H9 (cell line): ENCODE data around the gene SYT7. TPM values are rescaled to one million over a fixed set of nuclear protein-coding genes. Genes with fewer than 3 reads are reported as not detected.

Experiments used
- DNase-seq: peaks from one replicate; pipeline ENCODE4 v3.0.0-alpha.2; 2017
- H2AFZ ChIP-seq: one replicate; pipeline ENCODE4 v1.6.1; 2013; ENCODE audit warnings: mild to moderate bottlenecking, low read length, control low read depth, moderate library complexity
- H2AK5ac ChIP-seq: 2 replicates; pipeline ENCODE4 v1.6.1; 2013; ENCODE audit warnings: low read length, control low read depth, mixed read lengths; ENCODE audit not compliant: insufficient read length
- H2BK120ac ChIP-seq: one replicate; pipeline ENCODE4 v1.6.1; 2013; ENCODE audit warnings: low read depth, mild to moderate bottlenecking, low read length, control low read depth, inconsistent platforms; ENCODE audit not compliant: poor library complexity, severe bottlenecking
- H2BK12ac ChIP-seq: 2 replicates; pipeline ENCODE4 v1.6.1; 2013; ENCODE audit warnings: low read length, control low read depth, mixed read lengths, low read depth; ENCODE audit not compliant: insufficient read length
- H2BK15ac ChIP-seq: 2 replicates; pipeline ENCODE4 v1.6.1; 2013; ENCODE audit warnings: low read depth, low read length, control low read depth
- H2BK20ac ChIP-seq: one replicate; pipeline ENCODE4 v1.6.1; 2013; ENCODE audit warnings: low read depth, mild to moderate bottlenecking, low read length, control low read depth, inconsistent platforms; ENCODE audit not compliant: poor library complexity, severe bottlenecking
- H2BK5ac ChIP-seq: 2 replicates; pipeline ENCODE4 v1.6.1; 2013; ENCODE audit warnings: low read length, control low read depth, mixed read lengths; ENCODE audit not compliant: insufficient read length
- H3K14ac ChIP-seq: 2 replicates; pipeline ENCODE4 v1.6.1; 2013; ENCODE audit warnings: low read length, control low read depth; ENCODE audit not compliant: insufficient read depth
- H3K18ac ChIP-seq: 2 replicates; pipeline ENCODE4 v1.6.1; 2013; ENCODE audit warnings: low read depth, mild to moderate bottlenecking, mixed read lengths, low read length, control low read depth; ENCODE audit not compliant: insufficient read length
- H3K23ac ChIP-seq: 2 replicates; pipeline ENCODE4 v1.6.1; 2013; ENCODE audit warnings: low read length, control low read depth, mixed read lengths, low read depth; ENCODE audit not compliant: insufficient read length
- H3K23me2 ChIP-seq: 2 replicates; pipeline ENCODE4 v1.6.1; 2013; ENCODE audit warnings: low read depth, mild to moderate bottlenecking, mixed read lengths, low read length, control low read depth; ENCODE audit not compliant: insufficient read length, poor library complexity, severe bottlenecking
- H3K27ac ChIP-seq: 2 replicates; pipeline ENCODE4 v1.5.1; 2013; ENCODE audit warnings: low read length, control low read depth, mixed read lengths, low read depth; ENCODE audit not compliant: insufficient read length
- H3K27me3 ChIP-seq: 2 replicates; pipeline ENCODE4 v1.6.1; 2013; ENCODE audit warnings: low read length, control low read depth, inconsistent platforms; ENCODE audit not compliant: insufficient read depth
- H3K4ac ChIP-seq: 2 replicates; pipeline ENCODE4 v1.6.1; 2013; ENCODE audit warnings: low read depth, mild to moderate bottlenecking, control low read depth, inconsistent platforms, low read length, moderate library complexity
- H3K4me1 ChIP-seq: 2 replicates; pipeline ENCODE4 v1.6.1; 2013; ENCODE audit warnings: low read length, control low read depth, inconsistent platforms; ENCODE audit not compliant: insufficient read depth
- H3K4me2 ChIP-seq: 2 replicates; pipeline ENCODE4 v1.6.1; 2013; ENCODE audit warnings: low read length, control low read depth, mixed read lengths; ENCODE audit not compliant: insufficient read length, insufficient read depth
- H3K56ac ChIP-seq: 2 replicates; pipeline ENCODE4 v1.6.1; 2013; ENCODE audit warnings: low read depth, mild to moderate bottlenecking, mixed read lengths, low read length, control low read depth; ENCODE audit not compliant: insufficient read length
- H3K79me1 ChIP-seq: 2 replicates; pipeline ENCODE4 v1.6.1; 2013; ENCODE audit warnings: low read depth, mild to moderate bottlenecking, moderate library complexity, low read length, control low read depth, inconsistent platforms; ENCODE audit not compliant: insufficient read depth, poor library complexity, severe bottlenecking
- H3K79me2 ChIP-seq: 2 replicates; pipeline ENCODE4 v1.6.1; 2013; ENCODE audit warnings: low read length, control low read depth, inconsistent platforms; ENCODE audit not compliant: insufficient read depth
- H3K9ac ChIP-seq: 2 replicates; pipeline ENCODE4 v1.6.1; 2013; ENCODE audit warnings: low read length, control low read depth, mixed read lengths; ENCODE audit not compliant: insufficient read length; ENCODE audit errors: extremely low read depth
- H3K9me3 ChIP-seq: one replicate; pipeline ENCODE4 v1.6.1; 2013; ENCODE audit warnings: low read depth, low read length, inconsistent platforms; ENCODE audit not compliant: control insufficient read depth
- H3T11ph ChIP-seq: one replicate; pipeline ENCODE4 v1.6.1; 2013; ENCODE audit warnings: mild to moderate bottlenecking, low read length, control low read depth, inconsistent platforms
- H4K20me1 ChIP-seq: one replicate; pipeline ENCODE4 v1.6.1; 2013; ENCODE audit not compliant: control insufficient read depth, insufficient read length, insufficient read depth
- H4K5ac ChIP-seq: 2 replicates; pipeline ENCODE4 v1.6.1; 2013; ENCODE audit warnings: low read depth, mild to moderate bottlenecking, mixed read lengths, low read length, control low read depth; ENCODE audit not compliant: insufficient read length
- H4K8ac ChIP-seq: replicated peaks from 2 replicates; pipeline ENCODE4 v1.6.1; 2013; ENCODE audit warnings: low read length, control low read depth, mixed read lengths, low read depth; ENCODE audit not compliant: insufficient read length
- H4K91ac ChIP-seq: 2 replicates; pipeline ENCODE4 v1.6.1; 2013; ENCODE audit warnings: low read depth, mild to moderate bottlenecking, moderate library complexity, mixed read lengths, low read length, control low read depth; ENCODE audit not compliant: insufficient read length
- H3K27ac Mint-ChIP-seq, 3 experiments: 2 replicates in 2 of 3; 3 replicates in 1 of 3; pipeline ENCODE4 v1.8.0; 2020 to 2021; ENCODE audit warnings: mixed read lengths in 3 of 3, mild to moderate bottlenecking in 1 of 3, moderate library complexity in 1 of 3
- H3K27me3 Mint-ChIP-seq: 2 replicates; pipeline ENCODE4 v1.8.0; 2021; ENCODE audit warnings: low read depth, mild to moderate bottlenecking, moderate library complexity, mixed read lengths
- H3K36me3 Mint-ChIP-seq, 3 experiments: 2 replicates in 2 of 3; 3 replicates in 1 of 3; pipeline ENCODE4 v1.8.0; 2020 to 2021; ENCODE audit warnings: low read depth in 3 of 3, mixed read lengths in 3 of 3; ENCODE audit not compliant: insufficient read depth in 1 of 3
- H3K4me1 Mint-ChIP-seq, 2 experiments: 2 replicates each; pipeline ENCODE4 v1.8.0; 2020; ENCODE audit warnings: mixed read lengths in 2 of 2
- H3K4me3 Mint-ChIP-seq, 2 experiments: 2 replicates in 1 of 2; 3 replicates in 1 of 2; pipeline ENCODE4 v1.8.0; 2020 to 2021; ENCODE audit warnings: mild to moderate bottlenecking in 2 of 2, mixed read lengths in 2 of 2, moderate library complexity in 1 of 2
- H3K9me3 Mint-ChIP-seq, 2 experiments: 2 replicates in 1 of 2; 3 replicates in 1 of 2; pipeline ENCODE4 v1.8.0; 2020; ENCODE audit warnings: mild to moderate bottlenecking in 2 of 2, mixed read lengths in 2 of 2, moderate library complexity in 1 of 2
- CTCF ChIP-seq: fragments of 200-600 bp; sonication (generic); conservative IDR thresholded peaks from 3 replicates; pipeline ENCODE4 v1.8.0; 2021; ENCODE audit warnings: antibody characterized with exemption, mild to moderate bottlenecking
- WGBS: extraction: QIAGEN DNeasy Blood & Tissue Kit; methylation state at CpG from one replicate; pipeline ENCODE4 v1.1.7; 2013; ENCODE audit warnings: missing lambda C conversion rate, low lambda C conversion rate, mixed read lengths; ENCODE audit not compliant: insufficient read length; ENCODE audit errors: extremely low coverage; 5-methylcytosine and 5-hydroxymethylcytosine counted together
- total RNA-seq: library from RNA; stranded (reverse); gene quantifications from 2 replicates; pipeline ENCODE4 v1.2.1, GENCODE V29; 2021

Gene SYT7
- total RNA-seq, 1 experiment from 2014 or later, result 8.8 TPM

- H3K9me3 Mint-ChIP-seq, result no peaks in the 10 kb centered on the region; a peak in 1 of 5 replicates
- Histone ChIP-seq H3K23me2 (no peaks in the 10 kb centered on the region), H2AK5ac (no peak overlapping the region), H3K27ac (no peak overlapping the region), H4K8ac (no peak overlapping the region), H3K79me1 (no peaks in the 10 kb centered on the region), H3K4ac (no peak overlapping the region), H3T11ph (no peak overlapping the region), H2BK5ac (no peak overlapping the region), H3K4me2 (no peak overlapping the region), H3K79me2 (no peaks in the 10 kb centered on the region), H4K20me1 (no peaks in the 10 kb centered on the region), H4K5ac (no peak overlapping the region), H3K56ac (no peak overlapping the region), H3K4me1 (no peaks in the 10 kb centered on the region), H3K9me3 (no peaks in the 10 kb centered on the region), H3K27me3 (no peaks in the 10 kb centered on the region), H3K9ac (no peak overlapping the region), H3K23ac (no peak overlapping the region), H4K91ac (no peak overlapping the region), H2AFZ (no peak overlapping the region), H2BK12ac (no peak overlapping the region), H3K18ac (no peak overlapping the region), H2BK120ac (no peak overlapping the region), H2BK20ac (no peak overlapping the region), H3K14ac (no peak overlapping the region), H2BK15ac (no peak overlapping the region)
- H3K27ac Mint-ChIP-seq, result no peak overlapping the region
- H3K4me3 Mint-ChIP-seq, result no peak overlapping the region
- peak; percentile 89 for TF ChIP-seq CTCF
- H3K27me3 Mint-ChIP-seq, result peaks cover 16% of the 10 kb centered on the region
- WGBS, result no CpG with 5 or more reads among the region's 7 CpGs
- peaks cover 3 to 5% (median 4%) of the 10 kb centered on the region in 3 experiments; a peak in 5 of 7 replicates for H3K36me3 Mint-ChIP-seq
- H3K4me1 Mint-ChIP-seq, result peaks cover 20 to 41% of the 10 kb centered on the region in 2 experiments
- peak; percentile 89 for DNase-seq
These were observed 98.4 kb downstream of the SYT7 start for GRCh38 chr11:61482513-61482912.
